WTC11 (cell line): ENCODE measurements around the gene LRRC38. TPM values are rescaled to one million over a fixed set of nuclear protein-coding genes. Genes with fewer than 3 reads are reported as not detected.

ENCODE experiments used
- ATAC-seq: fragments of 200-7000 bp; cut with Tn5 transposase; 2 replicates; pipeline ENCODE4 v1.10.0; 2021; ENCODE audit warnings: mild to moderate bottlenecking, moderate library complexity
- CTCF ChIA-PET: fragments of 300-600 bp; sonication (Branson Sonifier 250); formaldehyde crosslinking; loops from one replicate; lab custom pipeline; 2021; ENCODE audit warnings: antibody characterized with exemption; lab: Charles Lee
- POLR2A ChIA-PET: fragments of 350-600 bp; sonication (Branson Sonifier 250); formaldehyde crosslinking; loops from one replicate; lab custom pipeline; 2021; ENCODE audit warnings: antibody characterized with exemption; lab: Charles Lee
- DNase-seq: peaks from one replicate; pipeline ENCODE4 v3.0.0; 2021; ENCODE audit warnings: low spot score
- H3K27ac Mint-ChIP-seq: 2 replicates; pipeline ENCODE4 v1.8.0; 2021; ENCODE audit warnings: mixed read lengths
- H3K27me3 Mint-ChIP-seq: 2 replicates; pipeline ENCODE4 v1.8.0; 2021; ENCODE audit warnings: low read depth, mild to moderate bottlenecking, moderate library complexity, mixed read lengths
- H3K36me3 Mint-ChIP-seq: 2 replicates; pipeline ENCODE4 v1.8.0; 2021; ENCODE audit warnings: mixed read lengths
- H3K4me1 Mint-ChIP-seq: 2 replicates; pipeline ENCODE4 v1.8.0; 2022; ENCODE audit warnings: mixed read lengths
- H3K4me3 Mint-ChIP-seq: 2 replicates; pipeline ENCODE4 v1.8.0; 2021; ENCODE audit warnings: mild to moderate bottlenecking, moderate library complexity, mixed read lengths
- H3K9me3 Mint-ChIP-seq: 2 replicates; pipeline ENCODE4 v1.8.0; 2021; ENCODE audit warnings: mixed read lengths
- ELF4 ChIP-seq: sonication (generic); formaldehyde crosslinking; IDR thresholded peaks from 2 replicates; pipeline ENCODE4 v1.8.1; 2022; ENCODE audit warnings: low read depth, mild to moderate bottlenecking, moderate library complexity, missing genetic modification reagents
- NFATC4 ChIP-seq: fragments of 250-450 bp; sonication (Bioruptor Pico); IDR thresholded peaks from 2 replicates; pipeline ENCODE4 v1.9.0; 2021; ENCODE audit warnings: mild to moderate bottlenecking
- NR1H2 ChIP-seq: sonication (generic); formaldehyde crosslinking; IDR thresholded peaks from 2 replicates; pipeline ENCODE4 v1.9.0; 2021; ENCODE audit warnings: mild to moderate bottlenecking, moderate library complexity, missing genetic modification reagents
- PRRX2 ChIP-seq: fragments of 250-450 bp; sonication (Bioruptor Pico); IDR thresholded peaks from 2 replicates; pipeline ENCODE4 v1.8.0; 2021; ENCODE audit warnings: mild to moderate bottlenecking
- RELA ChIP-seq: sonication (generic); formaldehyde crosslinking; IDR thresholded peaks from 2 replicates; pipeline ENCODE4 v1.8.1; 2022; ENCODE audit warnings: missing genetic modification reagents, mild to moderate bottlenecking, borderline replicate concordance
- TEAD1 ChIP-seq: sonication (generic); formaldehyde crosslinking; IDR thresholded peaks from 2 replicates; pipeline ENCODE4 v1.8.0; 2022; ENCODE audit warnings: mild to moderate bottlenecking, missing genetic modification reagents
- ZNF138 ChIP-seq: sonication (generic); formaldehyde crosslinking; conservative IDR thresholded peaks from 2 replicates; pipeline ENCODE4 v1.8.1; 2022; ENCODE audit warnings: mild to moderate bottlenecking, moderate library complexity, missing genetic modification reagents
- total RNA-seq: library from RNA; stranded (reverse); gene quantifications from 3 replicates; pipeline ENCODE4 v1.2.3, GENCODE V29; 2021
- TF ChIP-seq, protein P1 (sequence below): fragments of 250-450 bp; sonication (Bioruptor Pico); IDR thresholded peaks from 2 replicates; pipeline ENCODE4 v1.9.0; 2021; ENCODE audit warnings: mild to moderate bottlenecking, borderline replicate concordance
- TF ChIP-seq, protein P2 (sequence below): sonication (generic); formaldehyde crosslinking; IDR thresholded peaks from 2 replicates; pipeline ENCODE4 v1.8.0; 2022; ENCODE audit warnings: mild to moderate bottlenecking, missing genetic modification reagents
- TF ChIP-seq, protein P3 (sequence below): sonication (generic); formaldehyde crosslinking; IDR thresholded peaks from 2 replicates; pipeline ENCODE4 v1.8.1; 2022; ENCODE audit warnings: missing genetic modification reagents, borderline replicate concordance
- TF ChIP-seq, protein P4 (sequence below): sonication (generic); formaldehyde crosslinking; IDR thresholded peaks from 2 replicates; pipeline ENCODE4 v1.8.1; 2023; ENCODE audit warnings: mild to moderate bottlenecking, missing genetic modification reagents, moderate library complexity
- TF ChIP-seq, protein P5 (sequence below): sonication (generic); formaldehyde crosslinking; IDR thresholded peaks from 2 replicates; pipeline ENCODE4 v1.8.1; 2022; ENCODE audit warnings: mild to moderate bottlenecking, missing genetic modification reagents, moderate library complexity, borderline replicate concordance
- TF ChIP-seq, protein P6 (sequence below): fragments of 250-450 bp; sonication (Bioruptor Pico); IDR thresholded peaks from 2 replicates; pipeline ENCODE4 v2.1.2; 2022; ENCODE audit warnings: mild to moderate bottlenecking, moderate library complexity

Gene LRRC38
- total RNA-seq, 1 experiment from 2014 or later, result 0.15 TPM

DNA sequence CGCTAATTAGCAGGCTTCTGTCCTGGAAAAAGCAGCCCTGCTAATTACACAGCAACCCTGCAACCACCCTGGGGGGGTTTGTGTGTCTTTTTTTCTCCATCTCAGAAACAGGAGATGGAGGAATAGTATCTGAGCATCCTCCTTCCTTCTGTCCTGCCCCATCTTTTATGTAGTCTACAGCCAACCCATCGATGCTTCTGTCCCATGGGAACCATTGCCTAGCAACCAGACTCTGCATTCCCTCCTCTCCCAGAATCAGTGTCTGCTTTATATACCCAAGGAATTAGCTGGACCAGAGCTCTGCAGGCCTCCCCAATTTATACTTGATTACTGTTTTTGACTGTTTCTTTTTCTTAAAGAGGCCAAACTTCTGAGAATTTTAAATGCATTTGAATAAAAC, 35.1 kb downstream of the LRRC38 start (continued):
- TF ChIP-seq, protein P1, sequence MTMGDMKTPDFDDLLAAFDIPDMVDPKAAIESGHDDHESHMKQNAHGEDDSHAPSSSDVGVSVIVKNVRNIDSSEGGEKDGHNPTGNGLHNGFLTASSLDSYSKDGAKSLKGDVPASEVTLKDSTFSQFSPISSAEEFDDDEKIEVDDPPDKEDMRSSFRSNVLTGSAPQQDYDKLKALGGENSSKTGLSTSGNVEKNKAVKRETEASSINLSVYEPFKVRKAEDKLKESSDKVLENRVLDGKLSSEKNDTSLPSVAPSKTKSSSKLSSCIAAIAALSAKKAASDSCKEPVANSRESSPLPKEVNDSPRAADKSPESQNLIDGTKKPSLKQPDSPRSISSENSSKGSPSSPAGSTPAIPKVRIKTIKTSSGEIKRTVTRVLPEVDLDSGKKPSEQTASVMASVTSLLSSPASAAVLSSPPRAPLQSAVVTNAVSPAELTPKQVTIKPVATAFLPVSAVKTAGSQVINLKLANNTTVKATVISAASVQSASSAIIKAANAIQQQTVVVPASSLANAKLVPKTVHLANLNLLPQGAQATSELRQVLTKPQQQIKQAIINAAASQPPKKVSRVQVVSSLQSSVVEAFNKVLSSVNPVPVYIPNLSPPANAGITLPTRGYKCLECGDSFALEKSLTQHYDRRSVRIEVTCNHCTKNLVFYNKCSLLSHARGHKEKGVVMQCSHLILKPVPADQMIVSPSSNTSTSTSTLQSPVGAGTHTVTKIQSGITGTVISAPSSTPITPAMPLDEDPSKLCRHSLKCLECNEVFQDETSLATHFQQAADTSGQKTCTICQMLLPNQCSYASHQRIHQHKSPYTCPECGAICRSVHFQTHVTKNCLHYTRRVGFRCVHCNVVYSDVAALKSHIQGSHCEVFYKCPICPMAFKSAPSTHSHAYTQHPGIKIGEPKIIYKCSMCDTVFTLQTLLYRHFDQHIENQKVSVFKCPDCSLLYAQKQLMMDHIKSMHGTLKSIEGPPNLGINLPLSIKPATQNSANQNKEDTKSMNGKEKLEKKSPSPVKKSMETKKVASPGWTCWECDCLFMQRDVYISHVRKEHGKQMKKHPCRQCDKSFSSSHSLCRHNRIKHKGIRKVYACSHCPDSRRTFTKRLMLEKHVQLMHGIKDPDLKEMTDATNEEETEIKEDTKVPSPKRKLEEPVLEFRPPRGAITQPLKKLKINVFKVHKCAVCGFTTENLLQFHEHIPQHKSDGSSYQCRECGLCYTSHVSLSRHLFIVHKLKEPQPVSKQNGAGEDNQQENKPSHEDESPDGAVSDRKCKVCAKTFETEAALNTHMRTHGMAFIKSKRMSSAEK (CRISPR knock-in tag), result no peak
- TF ChIP-seq, protein P2, sequence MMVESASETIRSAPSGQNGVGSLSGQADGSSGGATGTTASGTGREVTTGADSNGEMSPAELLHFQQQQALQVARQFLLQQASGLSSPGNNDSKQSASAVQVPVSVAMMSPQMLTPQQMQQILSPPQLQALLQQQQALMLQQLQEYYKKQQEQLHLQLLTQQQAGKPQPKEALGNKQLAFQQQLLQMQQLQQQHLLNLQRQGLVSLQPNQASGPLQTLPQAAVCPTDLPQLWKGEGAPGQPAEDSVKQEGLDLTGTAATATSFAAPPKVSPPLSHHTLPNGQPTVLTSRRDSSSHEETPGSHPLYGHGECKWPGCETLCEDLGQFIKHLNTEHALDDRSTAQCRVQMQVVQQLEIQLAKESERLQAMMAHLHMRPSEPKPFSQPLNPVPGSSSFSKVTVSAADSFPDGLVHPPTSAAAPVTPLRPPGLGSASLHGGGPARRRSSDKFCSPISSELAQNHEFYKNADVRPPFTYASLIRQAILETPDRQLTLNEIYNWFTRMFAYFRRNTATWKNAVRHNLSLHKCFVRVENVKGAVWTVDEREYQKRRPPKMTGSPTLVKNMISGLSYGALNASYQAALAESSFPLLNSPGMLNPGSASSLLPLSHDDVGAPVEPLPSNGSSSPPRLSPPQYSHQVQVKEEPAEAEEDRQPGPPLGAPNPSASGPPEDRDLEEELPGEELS (CRISPR knock-in tag), result no peak
- TF ChIP-seq ZNF138, result no peak
- TF ChIP-seq RELA (CRISPR knock-in tag), result no peak
- TF ChIP-seq, protein P3, sequence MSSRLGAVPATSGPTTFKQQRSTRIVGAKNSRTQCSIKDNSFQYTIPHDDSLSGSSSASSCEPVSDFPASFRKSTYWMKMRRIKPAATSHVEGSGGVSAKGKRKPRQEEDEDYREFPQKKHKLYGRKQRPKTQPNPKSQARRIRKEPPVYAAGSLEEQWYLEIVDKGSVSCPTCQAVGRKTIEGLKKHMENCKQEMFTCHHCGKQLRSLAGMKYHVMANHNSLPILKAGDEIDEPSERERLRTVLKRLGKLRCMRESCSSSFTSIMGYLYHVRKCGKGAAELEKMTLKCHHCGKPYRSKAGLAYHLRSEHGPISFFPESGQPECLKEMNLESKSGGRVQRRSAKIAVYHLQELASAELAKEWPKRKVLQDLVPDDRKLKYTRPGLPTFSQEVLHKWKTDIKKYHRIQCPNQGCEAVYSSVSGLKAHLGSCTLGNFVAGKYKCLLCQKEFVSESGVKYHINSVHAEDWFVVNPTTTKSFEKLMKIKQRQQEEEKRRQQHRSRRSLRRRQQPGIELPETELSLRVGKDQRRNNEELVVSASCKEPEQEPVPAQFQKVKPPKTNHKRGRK, result no peak

DNA sequence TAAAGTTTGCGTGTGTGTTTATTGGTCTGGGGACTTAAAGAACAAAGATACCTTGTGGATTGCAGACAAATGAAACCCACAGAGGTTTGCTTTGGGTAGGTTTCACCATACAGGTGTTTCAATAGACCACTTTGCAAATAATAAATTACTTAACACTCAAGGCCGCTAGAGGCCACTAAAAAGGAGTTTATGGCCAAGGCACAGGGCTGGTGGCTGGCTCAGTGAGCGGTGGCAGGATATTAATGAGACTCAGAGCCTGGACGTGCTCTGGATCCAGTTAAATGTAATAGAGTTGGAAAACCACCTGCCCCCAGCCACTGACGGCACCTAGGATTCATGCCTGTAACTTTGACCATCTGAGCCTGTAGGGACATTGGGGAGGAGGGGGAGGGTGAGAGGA, 44.5 kb downstream of the LRRC38 start:
- CTCF ChIA-PET, result no interaction called here
- H3K9me3 Mint-ChIP-seq, result peaks cover 32% of the 10 kb centered on the region

DNA sequence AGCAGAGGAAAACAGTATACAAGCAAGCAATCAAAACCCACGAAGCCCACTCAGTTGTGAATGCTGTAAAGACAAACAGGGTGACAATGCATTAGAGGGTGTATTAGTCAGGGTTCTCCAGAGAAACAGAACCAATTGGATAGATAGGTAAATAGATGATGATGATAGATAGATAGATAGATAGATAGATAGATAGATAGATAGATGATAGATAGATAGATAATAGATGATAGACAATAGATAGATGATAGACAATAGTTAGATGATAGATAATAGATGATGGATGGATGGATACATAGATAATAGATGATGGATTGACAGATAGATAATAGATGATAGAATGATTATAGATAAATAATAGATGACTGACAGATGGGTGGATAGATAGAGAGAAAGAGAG, 48.3 kb downstream of the LRRC38 start:
- POLR2A ChIA-PET, result no interaction called here
- peaks cover 3% of the 10 kb centered on the region; the same call in 1 of the 2 replicates for H3K4me1 Mint-ChIP-seq
- ATAC-seq (no peak), DNase-seq (no peak)
- H3K27me3 Mint-ChIP-seq, result peaks cover 10% of the 10 kb centered on the region; the same call in 1 of the 2 replicates
- H3K4me3 Mint-ChIP-seq, result no peak overlapping the region
- TF ChIP-seq PRRX2 (CRISPR knock-in tag), result no peak
- peaks cover 9% of the 10 kb centered on the region for H3K36me3 Mint-ChIP-seq
- peaks cover 38% of the 10 kb centered on the region for H3K9me3 Mint-ChIP-seq
- H3K27ac Mint-ChIP-seq, result no peak overlapping the region
- CTCF ChIA-PET, result no interaction called here

More for the DNA sequence above, 44.5 kb downstream of the LRRC38 start:
- Mint-ChIP-seq H3K27me3 (peaks cover 9% of the 10 kb centered on the region; the same call in 1 of the 2 replicates), H3K36me3 (peaks cover 8% of the 10 kb centered on the region), H3K27ac (no peak overlapping the region), H3K4me1 (peaks cover 3% of the 10 kb centered on the region; the same call in 1 of the 2 replicates), H3K4me3 (no peak overlapping the region)
- POLR2A ChIA-PET, result no interaction called here
- peak; percentile 76 for ATAC-seq
- TF ChIP-seq NR1H2 (no peak), NFATC4 (CRISPR knock-in tag) (no peak), PRRX2 (CRISPR knock-in tag) (no peak), ELF4 (CRISPR knock-in tag) (no peak), TEAD1 (no peak)
- TF ChIP-seq, protein P4, sequence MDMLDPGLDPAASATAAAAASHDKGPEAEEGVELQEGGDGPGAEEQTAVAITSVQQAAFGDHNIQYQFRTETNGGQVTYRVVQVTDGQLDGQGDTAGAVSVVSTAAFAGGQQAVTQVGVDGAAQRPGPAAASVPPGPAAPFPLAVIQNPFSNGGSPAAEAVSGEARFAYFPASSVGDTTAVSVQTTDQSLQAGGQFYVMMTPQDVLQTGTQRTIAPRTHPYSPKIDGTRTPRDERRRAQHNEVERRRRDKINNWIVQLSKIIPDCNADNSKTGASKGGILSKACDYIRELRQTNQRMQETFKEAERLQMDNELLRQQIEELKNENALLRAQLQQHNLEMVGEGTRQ, result no peak
- TF ChIP-seq, protein P5, sequence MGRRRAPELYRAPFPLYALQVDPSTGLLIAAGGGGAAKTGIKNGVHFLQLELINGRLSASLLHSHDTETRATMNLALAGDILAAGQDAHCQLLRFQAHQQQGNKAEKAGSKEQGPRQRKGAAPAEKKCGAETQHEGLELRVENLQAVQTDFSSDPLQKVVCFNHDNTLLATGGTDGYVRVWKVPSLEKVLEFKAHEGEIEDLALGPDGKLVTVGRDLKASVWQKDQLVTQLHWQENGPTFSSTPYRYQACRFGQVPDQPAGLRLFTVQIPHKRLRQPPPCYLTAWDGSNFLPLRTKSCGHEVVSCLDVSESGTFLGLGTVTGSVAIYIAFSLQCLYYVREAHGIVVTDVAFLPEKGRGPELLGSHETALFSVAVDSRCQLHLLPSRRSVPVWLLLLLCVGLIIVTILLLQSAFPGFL (CRISPR knock-in tag), result no peak
- TF ChIP-seq, protein P6, sequence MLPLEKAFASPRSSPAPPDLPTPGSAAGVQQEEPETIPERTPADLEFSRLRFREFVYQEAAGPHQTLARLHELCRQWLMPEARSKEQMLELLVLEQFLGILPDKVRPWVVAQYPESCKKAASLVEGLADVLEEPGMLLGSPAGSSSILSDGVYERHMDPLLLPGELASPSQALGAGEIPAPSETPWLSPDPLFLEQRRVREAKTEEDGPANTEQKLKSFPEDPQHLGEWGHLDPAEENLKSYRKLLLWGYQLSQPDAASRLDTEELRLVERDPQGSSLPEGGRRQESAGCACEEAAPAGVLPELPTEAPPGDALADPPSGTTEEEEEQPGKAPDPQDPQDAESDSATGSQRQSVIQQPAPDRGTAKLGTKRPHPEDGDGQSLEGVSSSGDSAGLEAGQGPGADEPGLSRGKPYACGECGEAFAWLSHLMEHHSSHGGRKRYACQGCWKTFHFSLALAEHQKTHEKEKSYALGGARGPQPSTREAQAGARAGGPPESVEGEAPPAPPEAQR (CRISPR knock-in tag), result no peak
- peak; percentile 11 for DNase-seq
